Measurements from ENCODE around the gene PTPN7.

PTPN7 gene

DNA sequence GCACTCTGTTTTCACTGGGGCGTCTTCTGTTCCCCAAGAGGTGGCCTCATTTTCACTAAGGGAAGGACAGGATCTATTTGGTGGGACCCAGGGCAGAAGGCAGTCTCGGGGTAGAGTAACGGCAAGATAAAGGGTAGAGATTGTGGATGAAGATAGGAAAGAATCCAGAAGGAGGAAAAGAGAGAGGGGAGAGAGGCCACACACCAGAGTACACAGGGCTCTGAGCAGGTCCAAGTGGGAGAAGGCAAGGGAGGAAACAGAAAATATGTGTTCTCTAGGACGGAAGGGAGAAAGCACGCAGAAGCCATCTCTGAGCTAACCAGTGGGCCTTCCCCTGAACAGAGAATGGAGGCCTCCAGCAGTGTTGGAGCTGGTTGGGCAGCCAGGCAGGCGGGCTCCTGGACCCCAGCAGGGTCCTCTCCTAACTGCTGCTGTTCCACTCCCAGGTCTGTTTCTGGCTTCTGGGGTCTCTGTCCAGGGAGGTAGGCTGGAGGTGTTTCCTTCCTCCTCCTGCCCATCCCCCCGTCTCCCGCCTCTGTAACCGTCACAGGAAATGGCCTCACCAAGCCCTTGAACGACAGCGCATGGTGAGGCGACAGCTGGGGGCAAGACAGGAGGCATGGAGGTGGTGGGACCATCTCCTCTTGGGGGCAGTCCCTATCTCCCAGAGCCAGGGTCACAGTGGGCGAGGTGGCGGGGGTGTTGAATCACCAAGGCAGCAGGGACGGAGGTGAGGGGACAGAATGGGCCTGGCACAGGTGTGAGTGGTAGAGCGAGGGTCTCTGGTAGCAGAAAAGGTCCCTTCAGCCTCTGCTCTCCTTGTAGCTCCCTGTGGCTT is 649 bp downstream of the PTPN7 start:
- Histone ChIP-seq H3K36me3 (ENCODE audit: control insufficient read depth, insufficient read depth, low read length) (peaks cover 29% of the 10 kb centered on the region), H3K4me1 (ENCODE audit: control insufficient read depth, insufficient read depth, low read length, poor library complexity, severe bottlenecking) (peaks cover 81% of the 10 kb centered on the region), H3K9me3 (ENCODE audit: control insufficient read depth, low read length) (no peaks in the 10 kb centered on the region), H3K4me3 (ENCODE audit: insufficient read depth, low read depth, low read length, poor library complexity, severe bottlenecking) (peak overlapping the region; percentile 65), H3K27me3 (replicated peaks; ENCODE audit: control insufficient read depth, insufficient read depth, low read length, poor library complexity, severe bottlenecking) (no peaks in the 10 kb centered on the region), H3K27ac (ENCODE audit: insufficient read depth, low read length, poor library complexity, severe bottlenecking) (peak overlapping the region; percentile 88)
- DNase-seq: peak in 2 of 3 donors; percentile 29 to 45

GRCh38 chr1:202158810-202159533 is 1.4 kb downstream of the PTPN7 start:
- H3K4me3 ChIP-seq (ENCODE audit: insufficient read depth, low read depth, low read length, poor library complexity, severe bottlenecking): peak overlapping the region; percentile 65
- H3K27me3 ChIP-seq (replicated peaks; ENCODE audit: control insufficient read depth, insufficient read depth, low read length, poor library complexity, severe bottlenecking): no peaks in the 10 kb centered on the region
- H3K9me3 ChIP-seq (ENCODE audit: control insufficient read depth, low read length): no peaks in the 10 kb centered on the region
- no peak for DNase-seq
- peaks cover 74% of the 10 kb centered on the region for H3K4me1 ChIP-seq (ENCODE audit: control insufficient read depth, insufficient read depth, low read length, poor library complexity, severe bottlenecking)
- peaks cover 36% of the 10 kb centered on the region for H3K36me3 ChIP-seq (ENCODE audit: control insufficient read depth, insufficient read depth, low read length)
- H3K27ac ChIP-seq (ENCODE audit: insufficient read depth, low read length, poor library complexity, severe bottlenecking): peak overlapping the region; percentile 88

DNA sequence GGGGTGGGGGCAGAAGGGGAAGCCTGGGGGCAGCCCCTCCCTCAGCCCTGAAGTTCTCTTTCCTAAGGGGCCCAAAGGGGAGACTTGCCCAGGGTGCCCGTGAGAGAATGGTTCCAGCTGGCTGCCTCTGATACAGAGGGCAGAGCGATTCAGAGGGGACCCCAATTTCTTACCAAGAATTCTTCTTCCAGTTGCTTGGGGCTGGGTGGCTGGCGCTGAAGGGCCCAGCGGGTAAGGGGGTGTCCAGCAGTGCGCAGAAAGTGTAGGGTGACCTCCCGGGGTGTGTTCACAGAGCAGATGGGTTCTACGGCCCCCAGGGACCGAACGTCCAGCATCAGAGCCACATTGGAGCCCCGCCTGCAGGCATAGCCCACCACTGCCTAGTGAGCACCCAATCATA is 2.5 kb downstream of the PTPN7 start:
- no peaks in the 10 kb centered on the region for H3K27me3 ChIP-seq (replicated peaks; ENCODE audit: control insufficient read depth, insufficient read depth, low read length, poor library complexity, severe bottlenecking)
- H3K27ac ChIP-seq (ENCODE audit: insufficient read depth, low read length, poor library complexity, severe bottlenecking): peak overlapping the region; percentile 88
- peaks cover 64% of the 10 kb centered on the region for H3K4me1 ChIP-seq (ENCODE audit: control insufficient read depth, insufficient read depth, low read length, poor library complexity, severe bottlenecking)
- DNase-seq: no peak
- H3K36me3 ChIP-seq (ENCODE audit: control insufficient read depth, insufficient read depth, low read length): peaks cover 46% of the 10 kb centered on the region
- H3K4me3 ChIP-seq (ENCODE audit: insufficient read depth, low read depth, low read length, poor library complexity, severe bottlenecking): no peak overlapping the region
- no peaks in the 10 kb centered on the region for H3K9me3 ChIP-seq (ENCODE audit: control insufficient read depth, low read length)

DNA sequence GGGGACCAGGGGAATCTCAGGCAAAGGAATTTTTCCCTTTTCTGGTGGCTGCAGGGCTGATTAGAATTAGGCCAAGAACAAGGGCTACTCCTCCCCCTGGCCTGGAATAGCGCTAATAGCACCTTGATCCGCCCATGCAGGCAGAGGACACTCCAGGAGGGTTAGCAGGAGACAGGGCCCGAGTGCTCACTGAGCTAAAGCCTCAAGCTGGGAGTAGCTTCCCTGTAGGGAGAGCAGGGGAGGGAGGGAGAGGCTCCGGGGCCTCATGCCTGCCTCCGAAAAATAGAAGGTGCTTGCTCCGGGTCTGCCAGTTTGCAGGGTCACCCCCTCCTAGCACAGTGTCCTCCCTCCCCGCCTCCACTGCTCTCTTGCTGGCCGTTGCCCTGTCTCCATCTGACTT is 3.8 kb downstream of the PTPN7 start:
- H3K9me3 ChIP-seq (ENCODE audit: control insufficient read depth, low read length): no peaks in the 10 kb centered on the region
- H3K27me3 ChIP-seq (replicated peaks; ENCODE audit: control insufficient read depth, insufficient read depth, low read length, poor library complexity, severe bottlenecking): no peaks in the 10 kb centered on the region
- no peak overlapping the region for H3K4me3 ChIP-seq (ENCODE audit: insufficient read depth, low read depth, low read length, poor library complexity, severe bottlenecking)
- no peak for DNase-seq
- no peak overlapping the region for H3K27ac ChIP-seq (ENCODE audit: insufficient read depth, low read length, poor library complexity, severe bottlenecking)
- H3K36me3 ChIP-seq (ENCODE audit: control insufficient read depth, insufficient read depth, low read length): peaks cover 59% of the 10 kb centered on the region
- H3K4me1 ChIP-seq (ENCODE audit: control insufficient read depth, insufficient read depth, low read length, poor library complexity, severe bottlenecking): peaks cover 50% of the 10 kb centered on the region

DNA sequence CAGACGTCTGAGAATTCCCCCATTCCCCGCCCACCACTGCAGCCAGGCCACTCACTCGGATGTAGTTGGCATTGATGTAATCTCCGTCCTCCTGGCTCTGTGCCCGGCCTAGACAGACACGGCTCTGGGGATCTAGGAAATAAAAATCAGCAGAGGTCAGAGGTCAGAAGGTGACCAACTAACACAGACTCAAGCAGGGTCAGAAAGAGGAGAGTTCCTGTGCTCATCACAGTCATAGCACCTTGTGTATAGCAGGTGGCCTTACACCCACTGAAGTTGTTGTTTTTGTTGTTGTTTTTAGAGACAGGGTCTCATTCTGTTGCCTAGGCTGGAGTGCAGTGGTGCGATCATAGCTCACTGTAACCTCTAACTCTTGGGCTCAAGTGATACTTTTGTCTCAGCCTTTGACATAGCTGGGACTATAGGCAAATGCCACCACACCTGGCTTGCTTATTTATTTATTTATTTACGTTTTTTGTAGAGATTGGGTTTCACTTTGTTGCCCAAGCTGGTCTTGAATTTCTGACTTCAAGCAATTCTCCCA is 4.9 kb downstream of the PTPN7 start:
- H3K4me3 ChIP-seq (ENCODE audit: insufficient read depth, low read depth, low read length, poor library complexity, severe bottlenecking): no peak overlapping the region
- peaks cover 40% of the 10 kb centered on the region for H3K4me1 ChIP-seq (ENCODE audit: control insufficient read depth, insufficient read depth, low read length, poor library complexity, severe bottlenecking)
- H3K9me3 ChIP-seq (ENCODE audit: control insufficient read depth, low read length): no peaks in the 10 kb centered on the region
- H3K27me3 ChIP-seq (replicated peaks; ENCODE audit: control insufficient read depth, insufficient read depth, low read length, poor library complexity, severe bottlenecking): no peaks in the 10 kb centered on the region
- H3K27ac ChIP-seq (ENCODE audit: insufficient read depth, low read length, poor library complexity, severe bottlenecking): peak overlapping the region; percentile 46
- DNase-seq: peak in 2 of 3 donors; percentile 27 to 40
- H3K36me3 ChIP-seq (ENCODE audit: control insufficient read depth, insufficient read depth, low read length): peaks cover 70% of the 10 kb centered on the region

- no peaks in the 10 kb centered on the region for H3K27me3 ChIP-seq (replicated peaks; ENCODE audit: control insufficient read depth, insufficient read depth, low read length, poor library complexity, severe bottlenecking)
- H3K27ac ChIP-seq (ENCODE audit: insufficient read depth, low read length, poor library complexity, severe bottlenecking): peak overlapping the region; percentile 46
- peaks cover 39% of the 10 kb centered on the region for H3K4me1 ChIP-seq (ENCODE audit: control insufficient read depth, insufficient read depth, low read length, poor library complexity, severe bottlenecking)
- no peaks in the 10 kb centered on the region for H3K9me3 ChIP-seq (ENCODE audit: control insufficient read depth, low read length)
- H3K4me3 ChIP-seq (ENCODE audit: insufficient read depth, low read depth, low read length, poor library complexity, severe bottlenecking): no peak overlapping the region
- DNase-seq: peak in 2 of 3 donors; percentile 29 to 44
- H3K36me3 ChIP-seq (ENCODE audit: control insufficient read depth, insufficient read depth, low read length): peaks cover 76% of the 10 kb centered on the region
These were observed 5.5 kb downstream of the PTPN7 start for GRCh38 chr1:202154766-202155477.

DNA sequence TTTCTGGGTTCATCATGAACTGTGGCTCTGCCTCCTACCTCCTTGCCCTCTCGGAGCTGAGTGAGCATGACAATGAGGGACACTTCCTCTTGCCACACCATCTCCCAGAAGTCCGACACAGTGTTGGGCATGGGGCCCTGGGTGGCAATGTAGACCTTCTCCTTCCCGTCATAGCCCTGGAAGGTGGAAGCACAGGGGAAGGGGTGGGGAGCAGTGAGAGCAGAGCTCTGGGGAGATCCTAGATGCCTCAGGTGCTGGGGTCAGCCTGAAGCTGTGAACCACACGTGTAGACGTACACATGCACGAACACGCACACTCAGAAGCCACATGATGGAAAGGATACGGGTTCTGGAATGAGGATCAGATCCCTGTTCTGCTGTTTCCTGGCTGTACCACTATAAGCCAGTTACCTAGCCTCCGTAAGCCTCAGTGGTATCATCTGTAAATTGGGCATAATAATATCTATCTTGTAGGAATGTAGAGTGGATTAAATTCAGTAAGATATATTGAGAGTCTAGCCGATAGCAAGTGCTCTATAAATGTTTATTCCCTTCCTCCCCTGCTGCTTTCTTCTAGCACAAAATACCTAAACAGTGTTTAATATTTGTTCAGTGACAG is 6.1 kb downstream of the PTPN7 start:
- Histone ChIP-seq H3K27me3 (replicated peaks; ENCODE audit: control insufficient read depth, insufficient read depth, low read length, poor library complexity, severe bottlenecking) (no peaks in the 10 kb centered on the region), H3K4me1 (ENCODE audit: control insufficient read depth, insufficient read depth, low read length, poor library complexity, severe bottlenecking) (peaks cover 33% of the 10 kb centered on the region), H3K36me3 (ENCODE audit: control insufficient read depth, insufficient read depth, low read length) (peaks cover 81% of the 10 kb centered on the region), H3K4me3 (ENCODE audit: insufficient read depth, low read depth, low read length, poor library complexity, severe bottlenecking) (no peak overlapping the region), H3K27ac (ENCODE audit: insufficient read depth, low read length, poor library complexity, severe bottlenecking) (no peak overlapping the region), H3K9me3 (ENCODE audit: control insufficient read depth, low read length) (no peaks in the 10 kb centered on the region)
- no peak for DNase-seq

- Histone ChIP-seq H3K27ac (ENCODE audit: insufficient read depth, low read length, poor library complexity, severe bottlenecking) (no peak overlapping the region), H3K36me3 (ENCODE audit: control insufficient read depth, insufficient read depth, low read length) (peaks cover 91% of the 10 kb centered on the region)
These were observed 7.1 kb downstream of the PTPN7 start for GRCh38 chr1:202153284-202153683.

GRCh38 chr1:202152399-202152798 is 8.0 kb downstream of the PTPN7 start:
- peaks cover 95% of the 10 kb centered on the region for H3K36me3 ChIP-seq (ENCODE audit: control insufficient read depth, insufficient read depth, low read length)

More at GRCh38 chr1:202153284-202153683, 7.1 kb downstream of the PTPN7 start:
- Histone ChIP-seq H3K4me1 (ENCODE audit: control insufficient read depth, insufficient read depth, low read length, poor library complexity, severe bottlenecking) (peaks cover 24% of the 10 kb centered on the region), H3K9me3 (ENCODE audit: control insufficient read depth, low read length) (no peaks in the 10 kb centered on the region), H3K27me3 (replicated peaks; ENCODE audit: control insufficient read depth, insufficient read depth, low read length, poor library complexity, severe bottlenecking) (no peaks in the 10 kb centered on the region), H3K4me3 (ENCODE audit: insufficient read depth, low read depth, low read length, poor library complexity, severe bottlenecking) (no peak overlapping the region)
- no peak for DNase-seq

More at GRCh38 chr1:202152399-202152798, 8.0 kb downstream of the PTPN7 start:
- no peak for DNase-seq
- Histone ChIP-seq H3K27me3 (replicated peaks; ENCODE audit: control insufficient read depth, insufficient read depth, low read length, poor library complexity, severe bottlenecking) (no peaks in the 10 kb centered on the region), H3K4me3 (ENCODE audit: insufficient read depth, low read depth, low read length, poor library complexity, severe bottlenecking) (no peak overlapping the region), H3K4me1 (ENCODE audit: control insufficient read depth, insufficient read depth, low read length, poor library complexity, severe bottlenecking) (peaks cover 15% of the 10 kb centered on the region), H3K9me3 (ENCODE audit: control insufficient read depth, low read length) (no peaks in the 10 kb centered on the region), H3K27ac (ENCODE audit: insufficient read depth, low read length, poor library complexity, severe bottlenecking) (no peak overlapping the region)
